ENCODE results near the gene REEP6. TPM values are rescaled to one million over a fixed set of nuclear protein-coding genes. Genes with fewer than 3 reads are reported as not detected.

REEP6 gene
- total and polyA plus RNA-seq, 4 donors, result 16.4 to 449 (median 201) TPM

DNA sequence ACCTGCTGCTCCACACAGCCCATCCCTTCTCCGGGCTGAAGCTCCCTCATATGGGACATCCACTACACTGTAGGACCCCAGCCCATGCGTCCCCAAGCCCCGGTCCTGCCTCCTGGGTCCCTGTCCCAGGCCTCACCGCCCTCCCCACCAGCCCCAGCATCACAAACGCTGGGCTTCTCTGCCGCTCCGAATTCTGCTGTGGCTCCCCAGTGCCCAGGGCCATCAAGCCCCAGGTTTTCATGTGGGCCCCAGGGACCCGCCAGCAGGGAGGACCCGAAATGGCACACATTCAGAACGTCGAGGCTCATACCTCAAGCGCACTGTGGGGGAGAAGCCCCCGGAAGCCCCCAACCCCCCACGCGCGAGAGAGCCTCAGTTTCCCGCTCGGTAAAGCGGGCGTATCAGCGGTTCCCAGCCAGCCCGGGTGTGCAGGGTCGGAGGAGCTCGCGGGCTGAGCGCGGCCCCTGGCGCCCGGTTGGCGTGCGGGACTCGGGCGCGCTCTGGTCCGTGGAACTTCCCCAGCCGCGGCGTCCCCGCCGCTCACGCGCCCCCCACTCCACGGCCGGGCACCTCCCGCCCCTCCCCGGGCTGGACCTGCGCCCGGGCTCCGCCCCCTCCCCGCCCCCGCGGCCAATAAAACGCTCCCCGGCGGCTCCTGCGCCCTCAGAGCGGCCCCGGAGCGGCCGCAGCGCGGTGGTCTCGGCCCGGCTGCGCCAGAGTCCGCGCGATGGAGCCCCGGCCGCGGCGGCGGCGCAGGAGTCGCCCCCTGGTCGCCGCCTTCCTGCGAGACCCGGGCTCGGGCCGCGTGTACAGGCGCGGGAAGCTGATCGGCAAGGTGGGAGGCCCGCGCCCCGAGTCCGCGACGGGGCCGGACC, 32.7 kb downstream of the REEP6 start, which contains the start of gene PLK5:
Gene PLK5, plus strand, starts transcription at position 666 of the 875 bp plus-strand sequence. CDS start 2,920 bp downstream, outside the sequence.
- no peak within 1 kb of the TSS for H3K27ac ChIP-seq (ENCODE audit: low read depth in 1 of 2, low read length in 2 of 2)
- TF ChIP-seq GABPA (IDR thresholded peaks at IDR 0.05 in 1 of 2, conservative IDR thresholded peaks at IDR 0.05 in 1 of 2) (no peak), FOXA1 (IDR thresholded peaks at IDR 0.05) (no peak), NR2F2 (IDR thresholded peaks at IDR 0.05) (no peak), RAD21 (IDR thresholded peaks at IDR 0.05) (no peak), EGR1 (IDR thresholded peaks at IDR 0.05; ENCODE audit: low read depth in 2 of 2) (no peak), TAF1 (conservative IDR thresholded peaks at IDR 0.05) (no peak), JUND (IDR thresholded peaks at IDR 0.05) (no peak), SP1 (IDR thresholded peaks at IDR 0.05) (no peak)
- TF ChIP-seq, protein P1, sequence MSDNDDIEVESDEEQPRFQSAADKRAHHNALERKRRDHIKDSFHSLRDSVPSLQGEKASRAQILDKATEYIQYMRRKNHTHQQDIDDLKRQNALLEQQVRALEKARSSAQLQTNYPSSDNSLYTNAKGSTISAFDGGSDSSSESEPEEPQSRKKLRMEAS (IDR thresholded peaks at IDR 0.05), result no peak
- TF ChIP-seq, protein P2, sequence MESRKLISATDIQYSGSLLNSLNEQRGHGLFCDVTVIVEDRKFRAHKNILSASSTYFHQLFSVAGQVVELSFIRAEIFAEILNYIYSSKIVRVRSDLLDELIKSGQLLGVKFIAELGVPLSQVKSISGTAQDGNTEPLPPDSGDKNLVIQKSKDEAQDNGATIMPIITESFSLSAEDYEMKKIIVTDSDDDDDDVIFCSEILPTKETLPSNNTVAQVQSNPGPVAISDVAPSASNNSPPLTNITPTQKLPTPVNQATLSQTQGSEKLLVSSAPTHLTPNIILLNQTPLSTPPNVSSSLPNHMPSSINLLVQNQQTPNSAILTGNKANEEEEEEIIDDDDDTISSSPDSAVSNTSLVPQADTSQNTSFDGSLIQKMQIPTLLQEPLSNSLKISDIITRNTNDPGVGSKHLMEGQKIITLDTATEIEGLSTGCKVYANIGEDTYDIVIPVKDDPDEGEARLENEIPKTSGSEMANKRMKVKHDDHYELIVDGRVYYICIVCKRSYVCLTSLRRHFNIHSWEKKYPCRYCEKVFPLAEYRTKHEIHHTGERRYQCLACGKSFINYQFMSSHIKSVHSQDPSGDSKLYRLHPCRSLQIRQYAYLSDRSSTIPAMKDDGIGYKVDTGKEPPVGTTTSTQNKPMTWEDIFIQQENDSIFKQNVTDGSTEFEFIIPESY (IDR thresholded peaks at IDR 0.05), result no peak
- H3K9me3 ChIP-seq (ENCODE audit: control insufficient read depth in 4 of 4, low read length in 3 of 4), result no peaks in the 10 kb centered on the region
- H3K4me1 ChIP-seq (ENCODE audit: control insufficient read depth in 4 of 4, insufficient read depth in 4 of 4, low read length in 3 of 4), result peaks cover 0 to 5% (median 2%) of the 10 kb centered on the region in 4 donors
- no peak for DNase-seq (ENCODE audit: low spot score)
- no peak within 1 kb of the TSS for H3K4me3 ChIP-seq (ENCODE audit: low read depth in 1 of 3, low read length in 3 of 3)
- H3K36me3 ChIP-seq (ENCODE audit: control insufficient read depth in 4 of 4, insufficient read depth in 3 of 4, low read depth in 1 of 4, low read length in 3 of 4), result no peaks in the 10 kb centered on the region
- no peak within 1 kb of the TSS for H3K9ac ChIP-seq (ENCODE audit: low read depth in 1 of 2, low read length in 2 of 2)
- WGBS, result 12% methylated on average over 92 of the region's 92 CpGs
- H3K27me3 ChIP-seq (ENCODE audit: control insufficient read depth in 4 of 4, insufficient read depth in 4 of 4, low read length in 3 of 4), result peaks cover 0 to 18% (median 7%) of the 10 kb centered on the region in 4 donors

DNA sequence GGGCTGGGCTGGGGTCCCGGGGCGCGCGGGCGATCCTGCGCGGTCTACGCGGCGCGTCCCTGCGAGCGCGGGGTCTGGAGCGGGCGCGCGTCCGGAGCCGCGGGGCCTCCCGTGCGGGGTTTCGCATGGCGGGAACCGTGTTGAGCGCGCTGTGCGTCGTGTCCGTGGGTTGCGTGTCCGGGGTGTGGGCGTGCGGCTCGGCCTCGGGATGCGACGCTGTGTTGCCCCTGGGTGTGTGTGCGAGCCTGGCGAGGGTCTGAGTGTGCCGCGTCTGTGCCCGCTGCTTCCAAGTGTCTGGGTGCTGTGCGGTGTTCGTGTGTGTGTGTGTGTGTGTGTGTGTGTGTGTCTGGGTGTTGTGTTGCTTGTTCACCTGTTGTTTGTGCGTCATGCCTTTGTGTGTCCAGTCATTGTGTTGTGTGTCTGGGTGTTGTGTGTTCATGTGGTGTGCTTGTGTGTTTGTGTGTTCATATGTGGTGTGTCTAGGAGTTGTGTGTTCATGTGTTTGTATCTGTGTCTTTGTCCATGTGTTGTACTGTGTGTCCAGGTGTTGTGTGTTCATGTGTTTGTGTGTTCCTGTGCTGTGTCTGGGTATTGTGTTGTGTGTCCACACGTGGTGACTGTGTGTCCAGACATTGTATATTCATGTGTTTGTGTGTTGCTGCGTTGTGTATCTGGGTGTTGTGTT, 33.4 kb downstream of the REEP6 start:
- TF ChIP-seq, protein P3, sequence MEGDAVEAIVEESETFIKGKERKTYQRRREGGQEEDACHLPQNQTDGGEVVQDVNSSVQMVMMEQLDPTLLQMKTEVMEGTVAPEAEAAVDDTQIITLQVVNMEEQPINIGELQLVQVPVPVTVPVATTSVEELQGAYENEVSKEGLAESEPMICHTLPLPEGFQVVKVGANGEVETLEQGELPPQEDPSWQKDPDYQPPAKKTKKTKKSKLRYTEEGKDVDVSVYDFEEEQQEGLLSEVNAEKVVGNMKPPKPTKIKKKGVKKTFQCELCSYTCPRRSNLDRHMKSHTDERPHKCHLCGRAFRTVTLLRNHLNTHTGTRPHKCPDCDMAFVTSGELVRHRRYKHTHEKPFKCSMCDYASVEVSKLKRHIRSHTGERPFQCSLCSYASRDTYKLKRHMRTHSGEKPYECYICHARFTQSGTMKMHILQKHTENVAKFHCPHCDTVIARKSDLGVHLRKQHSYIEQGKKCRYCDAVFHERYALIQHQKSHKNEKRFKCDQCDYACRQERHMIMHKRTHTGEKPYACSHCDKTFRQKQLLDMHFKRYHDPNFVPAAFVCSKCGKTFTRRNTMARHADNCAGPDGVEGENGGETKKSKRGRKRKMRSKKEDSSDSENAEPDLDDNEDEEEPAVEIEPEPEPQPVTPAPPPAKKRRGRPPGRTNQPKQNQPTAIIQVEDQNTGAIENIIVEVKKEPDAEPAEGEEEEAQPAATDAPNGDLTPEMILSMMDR (IDR thresholded peaks at IDR 0.05; ENCODE audit: low read depth, low read length, missing input control), result no peak
- TF ChIP-seq, protein P4, sequence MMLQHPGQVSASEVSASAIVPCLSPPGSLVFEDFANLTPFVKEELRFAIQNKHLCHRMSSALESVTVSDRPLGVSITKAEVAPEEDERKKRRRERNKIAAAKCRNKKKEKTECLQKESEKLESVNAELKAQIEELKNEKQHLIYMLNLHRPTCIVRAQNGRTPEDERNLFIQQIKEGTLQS (IDR thresholded peaks at IDR 0.05), result no peak
- TF ChIP-seq FOXA2 (IDR thresholded peaks at IDR 0.05), result no peak
- TF ChIP-seq HNF4G (IDR thresholded peaks at IDR 0.05), result no peak
- no peak for TF ChIP-seq GABPA (IDR thresholded peaks at IDR 0.05 in 1 of 2, conservative IDR thresholded peaks at IDR 0.05 in 1 of 2)
- no peak for TF ChIP-seq FOXA1 (IDR thresholded peaks at IDR 0.05)
- TF ChIP-seq NR2F2 (IDR thresholded peaks at IDR 0.05), result no peak
- TF ChIP-seq, protein P5, sequence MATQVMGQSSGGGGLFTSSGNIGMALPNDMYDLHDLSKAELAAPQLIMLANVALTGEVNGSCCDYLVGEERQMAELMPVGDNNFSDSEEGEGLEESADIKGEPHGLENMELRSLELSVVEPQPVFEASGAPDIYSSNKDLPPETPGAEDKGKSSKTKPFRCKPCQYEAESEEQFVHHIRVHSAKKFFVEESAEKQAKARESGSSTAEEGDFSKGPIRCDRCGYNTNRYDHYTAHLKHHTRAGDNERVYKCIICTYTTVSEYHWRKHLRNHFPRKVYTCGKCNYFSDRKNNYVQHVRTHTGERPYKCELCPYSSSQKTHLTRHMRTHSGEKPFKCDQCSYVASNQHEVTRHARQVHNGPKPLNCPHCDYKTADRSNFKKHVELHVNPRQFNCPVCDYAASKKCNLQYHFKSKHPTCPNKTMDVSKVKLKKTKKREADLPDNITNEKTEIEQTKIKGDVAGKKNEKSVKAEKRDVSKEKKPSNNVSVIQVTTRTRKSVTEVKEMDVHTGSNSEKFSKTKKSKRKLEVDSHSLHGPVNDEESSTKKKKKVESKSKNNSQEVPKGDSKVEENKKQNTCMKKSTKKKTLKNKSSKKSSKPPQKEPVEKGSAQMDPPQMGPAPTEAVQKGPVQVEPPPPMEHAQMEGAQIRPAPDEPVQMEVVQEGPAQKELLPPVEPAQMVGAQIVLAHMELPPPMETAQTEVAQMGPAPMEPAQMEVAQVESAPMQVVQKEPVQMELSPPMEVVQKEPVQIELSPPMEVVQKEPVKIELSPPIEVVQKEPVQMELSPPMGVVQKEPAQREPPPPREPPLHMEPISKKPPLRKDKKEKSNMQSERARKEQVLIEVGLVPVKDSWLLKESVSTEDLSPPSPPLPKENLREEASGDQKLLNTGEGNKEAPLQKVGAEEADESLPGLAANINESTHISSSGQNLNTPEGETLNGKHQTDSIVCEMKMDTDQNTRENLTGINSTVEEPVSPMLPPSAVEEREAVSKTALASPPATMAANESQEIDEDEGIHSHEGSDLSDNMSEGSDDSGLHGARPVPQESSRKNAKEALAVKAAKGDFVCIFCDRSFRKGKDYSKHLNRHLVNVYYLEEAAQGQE (IDR thresholded peaks at IDR 0.05), result no peak
- TF ChIP-seq SP1 (IDR thresholded peaks at IDR 0.05), result no peak
- no peak for TF ChIP-seq RAD21 (IDR thresholded peaks at IDR 0.05)
- H3K9ac ChIP-seq (ENCODE audit: low read depth in 1 of 2, low read length in 2 of 2), result no peak overlapping the region
- no peak for DNase-seq (ENCODE audit: low spot score)
- WGBS, result 17% methylated on average over 49 of the region's 49 CpGs
- no peaks in the 10 kb centered on the region for H3K36me3 ChIP-seq (ENCODE audit: control insufficient read depth in 4 of 4, insufficient read depth in 3 of 4, low read depth in 1 of 4, low read length in 3 of 4)
- H3K27ac ChIP-seq (ENCODE audit: low read depth in 1 of 2, low read length in 2 of 2), result no peak overlapping the region
- no peak overlapping the region for H3K4me3 ChIP-seq (ENCODE audit: low read depth in 1 of 3, low read length in 3 of 3)
- H3K27me3 ChIP-seq (ENCODE audit: control insufficient read depth in 4 of 4, insufficient read depth in 4 of 4, low read length in 3 of 4), result peaks cover 0 to 24% (median 7%) of the 10 kb centered on the region in 4 donors
- peaks cover 0 to 5% (median 2%) of the 10 kb centered on the region in 4 donors for H3K4me1 ChIP-seq (ENCODE audit: control insufficient read depth in 4 of 4, insufficient read depth in 4 of 4, low read length in 3 of 4)
- H3K9me3 ChIP-seq (ENCODE audit: control insufficient read depth in 4 of 4, low read length in 3 of 4), result no peaks in the 10 kb centered on the region
